K562 (cell line): ENCODE data around the gene EPX. TPM values are rescaled to one million over a fixed set of nuclear protein-coding genes. Genes with fewer than 3 reads are reported as not detected.

Experiments used
- ARID2 ChIP-seq: fragments of 450-650 bp; IDR thresholded peaks from 2 replicates; pipeline ENCODE4 v1.6.1; 2017; ENCODE audit warnings: antibody characterized with exemption, mild to moderate bottlenecking
- DACH1 ChIP-seq: fragments of 450-650 bp; IDR thresholded peaks from 2 replicates; pipeline ENCODE4 v1.6.1; 2018; ENCODE audit not compliant: partially characterized antibody
- EHMT2 ChIP-seq: fragments of 450-650 bp; IDR thresholded peaks from 2 replicates; pipeline ENCODE4 v1.6.1; 2018; ENCODE audit warnings: antibody characterized with exemption
- NR2C1 ChIP-seq, 2 experiments: fragments of 450-650 bp; IDR thresholded peaks; 2 replicates each; pipeline ENCODE4 v1.6.1; 2017; ENCODE audit warnings: mild to moderate bottlenecking in 2 of 2, antibody characterized with exemption in 1 of 2, inconsistent platforms in 1 of 2, missing compliant biosample characterization in 1 of 2, missing genetic modification characterization in 1 of 2
- POLR3A ChIP-seq: IDR thresholded peaks from 2 replicates; pipeline ENCODE4 v1.6.1; 2011; ENCODE audit warnings: borderline replicate concordance, mild to moderate bottlenecking, moderate library complexity; ENCODE audit not compliant: insufficient read length, insufficient read depth; ENCODE audit errors: extremely low read depth
- STAG1 ChIP-seq: sonication (generic); formaldehyde crosslinking; IDR thresholded peaks from 2 replicates; pipeline ENCODE4 v1.5.0; 2020; ENCODE audit warnings: missing genetic modification reagents, borderline replicate concordance
- TGIF2 ChIP-seq: sonication (generic); formaldehyde crosslinking; IDR thresholded peaks from 2 replicates; pipeline ENCODE4 v1.8.1; 2022; ENCODE audit warnings: mild to moderate bottlenecking, missing genetic modification reagents, moderate library complexity
- ZBTB1 ChIP-seq: sonication (generic); formaldehyde crosslinking; IDR thresholded peaks from 2 replicates; pipeline ENCODE4 v1.8.1; 2023; ENCODE audit warnings: missing genetic modification reagents, low read depth, mild to moderate bottlenecking, borderline replicate concordance
- ZNF274 ChIP-seq: IDR thresholded peaks from 2 replicates; pipeline ENCODE4 v1.6.1; 2011; ENCODE audit warnings: low read depth, mild to moderate bottlenecking, low read length, moderate library complexity, borderline replicate concordance
- ZNF75A ChIP-seq: fragments of 450-650 bp; formaldehyde crosslinking; IDR thresholded peaks from 2 replicates; pipeline ENCODE4 v1.4.0; 2020; ENCODE audit warnings: mild to moderate bottlenecking
- ZSCAN32 ChIP-seq: fragments of 450-650 bp; formaldehyde crosslinking; IDR thresholded peaks from 2 replicates; pipeline ENCODE4 v1.4.0; 2020; ENCODE audit warnings: mild to moderate bottlenecking, moderate library complexity
- polyA plus RNA-seq, 8 experiments: library from polyadenylated mRNA; depleted of rRNA in 4 of 8; stranded (reverse) in 5 of 8; unstranded in 3 of 8; fragments of >200 nt; fragmentation: Nextera tagmentation in 2 of 8; fragmentation: Illumina TruSeq in 1 of 8; extraction: Ambion mirVana in 2 of 8; extraction: Trizol in 1 of 8; gene quantifications; 2 replicates each; pipeline versions ENCODE4 v1.2.1 to v1.2.3, GENCODE V29; 2011 to 2014; ENCODE audit warnings: inconsistent platforms in 1 of 8, missing spikeins in 1 of 8
- total RNA-seq, 7 experiments: library from RNA; depleted of rRNA in 6 of 7; stranded (reverse); fragments of >200 nt in 6 of 7; fragmentation: Illumina TruSeq in 2 of 7; extraction: Trizol in 2 of 7; gene quantifications; 2 replicates each; pipeline versions ENCODE4 v1.2.1 to v1.2.3, GENCODE V29; 2011 to 2021; ENCODE audit warnings: low replicate concordance in 1 of 7
- TF ChIP-seq, protein P1 (sequence below), 2 experiments: IDR thresholded peaks in 1 of 2; conservative IDR thresholded peaks in 1 of 2; 2 replicates each; pipeline ENCODE4 v1.6.1; 2016; ENCODE audit warnings: low read depth in 2 of 2, mild to moderate bottlenecking in 1 of 2, missing compliant biosample characterization in 1 of 2, missing genetic modification characterization in 1 of 2, moderate library complexity in 1 of 2
- TF ChIP-seq, protein P2 (sequence below): fragments of 450-650 bp; conservative IDR thresholded peaks from 2 replicates; pipeline ENCODE4 v1.6.1; 2016; ENCODE audit warnings: missing genetic modification characterization, low read depth, mild to moderate bottlenecking, control low read depth, missing compliant biosample characterization
- TF ChIP-seq, protein P3 (sequence below): fragments of 200-800 bp; sonication (Bioruptor generic); IDR thresholded peaks from 2 replicates; pipeline ENCODE4 v1.6.1; 2016; ENCODE audit warnings: missing genetic modification characterization, missing compliant biosample characterization
- TF ChIP-seq, protein P4 (sequence below): fragments of 450-650 bp; formaldehyde crosslinking; IDR thresholded peaks from 2 replicates; pipeline ENCODE4 v1.4.0; 2020; ENCODE audit warnings: mild to moderate bottlenecking, moderate library complexity

The EPX gene
- total and polyA plus RNA-seq, 9 of the 15 experiments (the other 6 are each of a cell fraction or from before 2014, with no cell fraction given), result 0.07 to 0.33 (median 0.19) TPM; not detected in 3

DNA sequence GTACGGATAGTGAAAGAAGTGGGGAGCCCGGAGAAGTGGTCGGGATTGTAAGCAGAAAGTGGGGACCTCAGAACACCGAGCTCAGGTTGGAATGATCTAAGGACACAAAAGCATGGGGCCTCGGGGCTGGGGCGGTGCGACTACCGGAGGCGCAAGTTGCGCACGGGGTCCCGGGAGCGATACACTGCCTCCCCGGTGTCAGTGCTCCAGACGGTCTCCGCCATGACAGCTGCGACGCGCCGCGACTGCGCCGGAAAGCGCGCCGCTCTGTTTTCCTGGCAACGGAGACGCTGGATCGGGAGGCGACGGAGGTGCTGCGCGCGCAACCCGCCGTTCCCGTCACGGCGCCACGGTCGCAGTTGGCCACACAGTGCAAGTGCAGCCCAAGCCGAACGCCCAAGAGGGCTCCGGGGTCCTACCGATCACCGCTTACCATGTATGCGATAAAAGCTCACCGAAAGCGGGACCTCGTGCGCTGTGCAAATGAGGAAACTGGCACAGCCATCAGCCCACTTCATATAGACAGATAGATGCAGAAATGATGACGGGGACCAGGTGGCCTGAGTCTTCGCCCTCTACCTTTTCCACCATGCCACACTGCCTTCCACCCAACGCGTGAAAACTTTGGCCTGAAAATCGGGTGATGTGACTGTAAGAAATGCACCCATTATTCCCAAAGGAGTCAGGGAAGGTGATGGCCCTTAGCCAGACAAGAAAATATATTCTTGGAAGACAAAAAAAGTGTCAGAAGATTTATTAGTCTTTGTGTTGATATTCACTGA lies 26.7 kb downstream of the EPX start, which contains the start of gene MKS1 (continued):
- TF ChIP-seq, protein P1, sequence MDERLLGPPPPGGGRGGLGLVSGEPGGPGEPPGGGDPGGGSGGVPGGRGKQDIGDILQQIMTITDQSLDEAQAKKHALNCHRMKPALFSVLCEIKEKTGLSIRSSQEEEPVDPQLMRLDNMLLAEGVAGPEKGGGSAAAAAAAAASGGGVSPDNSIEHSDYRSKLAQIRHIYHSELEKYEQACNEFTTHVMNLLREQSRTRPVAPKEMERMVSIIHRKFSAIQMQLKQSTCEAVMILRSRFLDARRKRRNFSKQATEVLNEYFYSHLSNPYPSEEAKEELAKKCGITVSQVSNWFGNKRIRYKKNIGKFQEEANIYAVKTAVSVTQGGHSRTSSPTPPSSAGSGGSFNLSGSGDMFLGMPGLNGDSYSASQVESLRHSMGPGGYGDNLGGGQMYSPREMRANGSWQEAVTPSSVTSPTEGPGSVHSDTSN (CRISPR knock-in tag; IDR thresholded peaks at IDR 0.05; ENCODE audit: low read depth), result no peak
- TF ChIP-seq, protein P1 (tag; conservative IDR thresholded peaks at IDR 0.05; ENCODE audit: low read depth), result no peak
- TF ChIP-seq ZSCAN32 (CRISPR knock-in tag), result no peak
- TF ChIP-seq TGIF2, result no peak
- TF ChIP-seq ZNF274, result no peak
- TF ChIP-seq EHMT2, result peak; percentile 60; the same call in 1 of the 2 replicates
- TF ChIP-seq ZNF75A (CRISPR knock-in tag), result no peak
- TF ChIP-seq, protein P2, sequence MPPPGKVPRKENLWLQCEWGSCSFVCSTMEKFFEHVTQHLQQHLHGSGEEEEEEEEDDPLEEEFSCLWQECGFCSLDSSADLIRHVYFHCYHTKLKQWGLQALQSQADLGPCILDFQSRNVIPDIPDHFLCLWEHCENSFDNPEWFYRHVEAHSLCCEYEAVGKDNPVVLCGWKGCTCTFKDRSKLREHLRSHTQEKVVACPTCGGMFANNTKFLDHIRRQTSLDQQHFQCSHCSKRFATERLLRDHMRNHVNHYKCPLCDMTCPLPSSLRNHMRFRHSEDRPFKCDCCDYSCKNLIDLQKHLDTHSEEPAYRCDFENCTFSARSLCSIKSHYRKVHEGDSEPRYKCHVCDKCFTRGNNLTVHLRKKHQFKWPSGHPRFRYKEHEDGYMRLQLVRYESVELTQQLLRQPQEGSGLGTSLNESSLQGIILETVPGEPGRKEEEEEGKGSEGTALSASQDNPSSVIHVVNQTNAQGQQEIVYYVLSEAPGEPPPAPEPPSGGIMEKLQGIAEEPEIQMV (tag), result no peak
- no peak for TF ChIP-seq ARID2
- no peak for TF ChIP-seq ZBTB1 (CRISPR knock-in tag)
- no peak for TF ChIP-seq NR2C1 (IDR thresholded peaks at IDR 0.05)
- 0 out of 2 replicates have a peak, but pooled peaks have one; percentile 21 for TF ChIP-seq NR2C1 (tag; IDR thresholded peaks at IDR 0.05)
- TF ChIP-seq, protein P3, sequence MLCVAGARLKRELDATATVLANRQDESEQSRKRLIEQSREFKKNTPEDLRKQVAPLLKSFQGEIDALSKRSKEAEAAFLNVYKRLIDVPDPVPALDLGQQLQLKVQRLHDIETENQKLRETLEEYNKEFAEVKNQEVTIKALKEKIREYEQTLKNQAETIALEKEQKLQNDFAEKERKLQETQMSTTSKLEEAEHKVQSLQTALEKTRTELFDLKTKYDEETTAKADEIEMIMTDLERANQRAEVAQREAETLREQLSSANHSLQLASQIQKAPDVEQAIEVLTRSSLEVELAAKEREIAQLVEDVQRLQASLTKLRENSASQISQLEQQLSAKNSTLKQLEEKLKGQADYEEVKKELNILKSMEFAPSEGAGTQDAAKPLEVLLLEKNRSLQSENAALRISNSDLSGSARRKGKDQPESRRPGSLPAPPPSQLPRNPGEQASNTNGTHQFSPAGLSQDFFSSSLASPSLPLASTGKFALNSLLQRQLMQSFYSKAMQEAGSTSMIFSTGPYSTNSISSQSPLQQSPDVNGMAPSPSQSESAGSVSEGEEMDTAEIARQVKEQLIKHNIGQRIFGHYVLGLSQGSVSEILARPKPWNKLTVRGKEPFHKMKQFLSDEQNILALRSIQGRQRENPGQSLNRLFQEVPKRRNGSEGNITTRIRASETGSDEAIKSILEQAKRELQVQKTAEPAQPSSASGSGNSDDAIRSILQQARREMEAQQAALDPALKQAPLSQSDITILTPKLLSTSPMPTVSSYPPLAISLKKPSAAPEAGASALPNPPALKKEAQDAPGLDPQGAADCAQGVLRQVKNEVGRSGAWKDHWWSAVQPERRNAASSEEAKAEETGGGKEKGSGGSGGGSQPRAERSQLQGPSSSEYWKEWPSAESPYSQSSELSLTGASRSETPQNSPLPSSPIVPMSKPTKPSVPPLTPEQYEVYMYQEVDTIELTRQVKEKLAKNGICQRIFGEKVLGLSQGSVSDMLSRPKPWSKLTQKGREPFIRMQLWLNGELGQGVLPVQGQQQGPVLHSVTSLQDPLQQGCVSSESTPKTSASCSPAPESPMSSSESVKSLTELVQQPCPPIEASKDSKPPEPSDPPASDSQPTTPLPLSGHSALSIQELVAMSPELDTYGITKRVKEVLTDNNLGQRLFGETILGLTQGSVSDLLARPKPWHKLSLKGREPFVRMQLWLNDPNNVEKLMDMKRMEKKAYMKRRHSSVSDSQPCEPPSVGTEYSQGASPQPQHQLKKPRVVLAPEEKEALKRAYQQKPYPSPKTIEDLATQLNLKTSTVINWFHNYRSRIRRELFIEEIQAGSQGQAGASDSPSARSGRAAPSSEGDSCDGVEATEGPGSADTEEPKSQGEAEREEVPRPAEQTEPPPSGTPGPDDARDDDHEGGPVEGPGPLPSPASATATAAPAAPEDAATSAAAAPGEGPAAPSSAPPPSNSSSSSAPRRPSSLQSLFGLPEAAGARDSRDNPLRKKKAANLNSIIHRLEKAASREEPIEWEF (CRISPR knock-in tag), result no peak
- TF ChIP-seq POLR3A, result no peak
- TF ChIP-seq DACH1, result no peak
- TF ChIP-seq, protein P4, sequence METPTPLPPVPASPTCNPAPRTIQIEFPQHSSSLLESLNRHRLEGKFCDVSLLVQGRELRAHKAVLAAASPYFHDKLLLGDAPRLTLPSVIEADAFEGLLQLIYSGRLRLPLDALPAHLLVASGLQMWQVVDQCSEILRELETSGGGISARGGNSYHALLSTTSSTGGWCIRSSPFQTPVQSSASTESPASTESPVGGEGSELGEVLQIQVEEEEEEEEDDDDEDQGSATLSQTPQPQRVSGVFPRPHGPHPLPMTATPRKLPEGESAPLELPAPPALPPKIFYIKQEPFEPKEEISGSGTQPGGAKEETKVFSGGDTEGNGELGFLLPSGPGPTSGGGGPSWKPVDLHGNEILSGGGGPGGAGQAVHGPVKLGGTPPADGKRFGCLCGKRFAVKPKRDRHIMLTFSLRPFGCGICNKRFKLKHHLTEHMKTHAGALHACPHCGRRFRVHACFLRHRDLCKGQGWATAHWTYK (CRISPR knock-in tag), result peak; percentile 50; the same call in 1 of the 2 replicates
- no peak for TF ChIP-seq STAG1 (CRISPR knock-in tag)
